ENCODE data around the gene KCNG2.

- no peak for TF ChIP-seq CTCF (IDR thresholded peaks at IDR 0.05)
- no peak for TF ChIP-seq POLR2A (IDR thresholded peaks at IDR 0.05)
Observed at GRCh38 chr18:79923896-79924585, 126.3 kb downstream of the KCNG2 start.
